Spleen (tissue), 7 donors: ENCODE data around the gene BANF2.

Experiments used
- POLR2AphosphoS5 ChIP-seq, 3 donors: sonication (generic); formaldehyde crosslinking; IDR thresholded peaks; one replicate each; pipeline ENCODE4 v1.5.1; 2017; ENCODE audit warnings: antibody characterized with exemption in 3 of 3
- TF ChIP-seq, protein P1 (sequence below), 11 experiments: fragments of 200-600 bp in 7 of 11; fragments of 450-650 bp in 4 of 11; sonication (generic) in 4 of 11; IDR thresholded peaks in 8 of 11; conservative IDR thresholded peaks in 3 of 11; 1 replicate in 7 of 11; 2 replicates in 4 of 11; pipeline versions ENCODE4 v1.4.0 to v1.8.0; 2016 to 2021; ENCODE audit warnings: antibody characterized with exemption in 11 of 11, inconsistent platforms in 4 of 11, mild to moderate bottlenecking in 1 of 11
- donor health status: DM: no; HTN: no; CAD: no; lungs with moderate emphysema.
- donor health status: DM: no; HTN: no; CAD: no.
- donor health status: DM: no; HTN: no; CAD: no.

DNA sequence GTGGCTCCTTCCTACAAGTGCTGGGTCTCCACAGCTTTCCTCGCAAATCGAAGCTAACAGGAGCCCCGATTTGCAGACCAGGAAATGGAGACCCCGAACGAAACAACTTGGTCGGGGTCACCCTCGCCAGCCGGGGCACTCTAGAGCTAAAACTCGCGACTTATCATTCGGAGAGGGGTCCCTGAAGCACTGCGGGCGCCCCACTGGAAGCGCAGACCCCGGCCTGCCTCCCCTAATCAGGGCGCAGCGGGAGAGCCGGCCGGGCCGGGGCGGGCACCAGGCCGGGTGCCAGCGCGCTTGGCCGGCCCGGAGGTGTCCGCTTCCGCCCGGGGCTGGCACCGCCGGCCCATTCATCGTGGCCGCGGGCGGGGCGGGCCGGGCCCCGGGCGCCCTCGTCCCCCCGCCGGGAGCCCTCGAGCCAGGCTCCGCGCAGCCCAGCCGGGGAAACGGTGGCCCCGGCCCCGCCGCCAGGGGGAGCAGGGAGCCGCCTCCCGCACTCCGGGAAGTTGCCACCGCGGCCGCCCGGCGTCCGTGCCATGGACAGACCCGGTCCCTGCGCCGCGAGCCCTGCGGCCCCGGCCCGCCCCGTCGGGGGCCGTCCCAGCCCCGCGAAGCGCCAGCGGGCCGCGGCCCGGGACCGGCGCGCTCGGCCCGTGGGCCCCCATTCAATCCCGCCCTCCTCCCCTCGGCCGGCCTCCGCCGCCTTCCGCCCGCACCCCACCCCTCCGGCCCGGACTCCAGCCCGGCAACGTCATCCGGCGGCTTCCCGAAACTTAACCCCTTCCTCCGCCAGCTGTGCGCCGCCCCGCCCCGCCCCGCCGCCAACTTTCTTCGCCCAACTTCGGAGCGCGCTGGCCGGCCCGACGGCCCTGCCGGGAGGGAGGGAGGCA lies 18.7 kb upstream of the BANF2 start:
- TF ChIP-seq POLR2AphosphoS5 (IDR thresholded peaks at IDR 0.05) = peak in 2 of 3 donors; percentile 27 to 72
- TF ChIP-seq, protein P1, sequence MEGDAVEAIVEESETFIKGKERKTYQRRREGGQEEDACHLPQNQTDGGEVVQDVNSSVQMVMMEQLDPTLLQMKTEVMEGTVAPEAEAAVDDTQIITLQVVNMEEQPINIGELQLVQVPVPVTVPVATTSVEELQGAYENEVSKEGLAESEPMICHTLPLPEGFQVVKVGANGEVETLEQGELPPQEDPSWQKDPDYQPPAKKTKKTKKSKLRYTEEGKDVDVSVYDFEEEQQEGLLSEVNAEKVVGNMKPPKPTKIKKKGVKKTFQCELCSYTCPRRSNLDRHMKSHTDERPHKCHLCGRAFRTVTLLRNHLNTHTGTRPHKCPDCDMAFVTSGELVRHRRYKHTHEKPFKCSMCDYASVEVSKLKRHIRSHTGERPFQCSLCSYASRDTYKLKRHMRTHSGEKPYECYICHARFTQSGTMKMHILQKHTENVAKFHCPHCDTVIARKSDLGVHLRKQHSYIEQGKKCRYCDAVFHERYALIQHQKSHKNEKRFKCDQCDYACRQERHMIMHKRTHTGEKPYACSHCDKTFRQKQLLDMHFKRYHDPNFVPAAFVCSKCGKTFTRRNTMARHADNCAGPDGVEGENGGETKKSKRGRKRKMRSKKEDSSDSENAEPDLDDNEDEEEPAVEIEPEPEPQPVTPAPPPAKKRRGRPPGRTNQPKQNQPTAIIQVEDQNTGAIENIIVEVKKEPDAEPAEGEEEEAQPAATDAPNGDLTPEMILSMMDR (IDR thresholded peaks at IDR 0.05 in 8 of 11, conservative IDR thresholded peaks at IDR 0.05 in 3 of 11) = peak in 9 of 11 experiments; percentile 2 to 89 (median 75)
